Right kidney (tissue), 9 donors: ENCODE measurements around the gene LRCH4.

Experiments used
- DNase-seq: peaks from one replicate; pipeline ENCODE4 v3.0.0-alpha.2; 2016
- long read RNA-seq, 8 donors: transcript quantifications; one replicate each; lab custom pipeline, GENCODE V29; 2026

Gene LRCH4, protein sequence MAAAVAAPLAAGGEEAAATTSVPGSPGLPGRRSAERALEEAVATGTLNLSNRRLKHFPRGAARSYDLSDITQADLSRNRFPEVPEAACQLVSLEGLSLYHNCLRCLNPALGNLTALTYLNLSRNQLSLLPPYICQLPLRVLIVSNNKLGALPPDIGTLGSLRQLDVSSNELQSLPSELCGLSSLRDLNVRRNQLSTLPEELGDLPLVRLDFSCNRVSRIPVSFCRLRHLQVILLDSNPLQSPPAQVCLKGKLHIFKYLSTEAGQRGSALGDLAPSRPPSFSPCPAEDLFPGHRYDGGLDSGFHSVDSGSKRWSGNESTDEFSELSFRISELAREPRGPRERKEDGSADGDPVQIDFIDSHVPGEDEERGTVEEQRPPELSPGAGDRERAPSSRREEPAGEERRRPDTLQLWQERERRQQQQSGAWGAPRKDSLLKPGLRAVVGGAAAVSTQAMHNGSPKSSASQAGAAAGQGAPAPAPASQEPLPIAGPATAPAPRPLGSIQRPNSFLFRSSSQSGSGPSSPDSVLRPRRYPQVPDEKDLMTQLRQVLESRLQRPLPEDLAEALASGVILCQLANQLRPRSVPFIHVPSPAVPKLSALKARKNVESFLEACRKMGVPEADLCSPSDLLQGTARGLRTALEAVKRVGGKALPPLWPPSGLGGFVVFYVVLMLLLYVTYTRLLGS
- long read RNA-seq, donor 1, transcript LRCH4-206 (2 exons, 571 nt): major isoform, 10 of 14 reads
- long read RNA-seq, donor 1, partial matches to known transcripts: 0 of 14 reads
- long read RNA-seq, donor 1, other reads (novel, unspliced or antisense): 0 of 14 reads
- long read RNA-seq, donor 2, partial matches to known transcripts: 0 of 7 reads
- long read RNA-seq, donor 2, other reads (novel, unspliced or antisense): 0 of 7 reads
- long read RNA-seq, donor 3, partial matches to known transcripts: 0 of 4 reads
- long read RNA-seq, donor 3, other reads (novel, unspliced or antisense): 0 of 4 reads
- long read RNA-seq, donor 4, transcript LRCH4-206 (2 exons, 571 nt): major isoform, 7 of 10 reads
- long read RNA-seq, donor 4, partial matches to known transcripts: 0 of 10 reads
- long read RNA-seq, donor 4, other reads (novel, unspliced or antisense): 0 of 10 reads
- long read RNA-seq, donor 5, partial matches to known transcripts: 0 of 5 reads
- long read RNA-seq, donor 5, other reads (novel, unspliced or antisense): 0 of 5 reads
- long read RNA-seq, donor 6, transcript LRCH4-206 (2 exons, 571 nt): major isoform, 7 of 13 reads
- long read RNA-seq, donor 6, partial matches to known transcripts: 0 of 13 reads
- long read RNA-seq, donor 6, other reads (novel, unspliced or antisense): 0 of 13 reads
- long read RNA-seq, donor 7, transcript LRCH4-206 (2 exons, 571 nt): major isoform, 9 of 16 reads
- long read RNA-seq, donor 7, partial matches to known transcripts: 0 of 16 reads
- long read RNA-seq, donor 7, other reads (novel, unspliced or antisense): 0 of 16 reads
- long read RNA-seq, donor 8, partial matches to known transcripts: 0 of 7 reads
- long read RNA-seq, donor 8, other reads (novel, unspliced or antisense): 0 of 7 reads

DNA sequence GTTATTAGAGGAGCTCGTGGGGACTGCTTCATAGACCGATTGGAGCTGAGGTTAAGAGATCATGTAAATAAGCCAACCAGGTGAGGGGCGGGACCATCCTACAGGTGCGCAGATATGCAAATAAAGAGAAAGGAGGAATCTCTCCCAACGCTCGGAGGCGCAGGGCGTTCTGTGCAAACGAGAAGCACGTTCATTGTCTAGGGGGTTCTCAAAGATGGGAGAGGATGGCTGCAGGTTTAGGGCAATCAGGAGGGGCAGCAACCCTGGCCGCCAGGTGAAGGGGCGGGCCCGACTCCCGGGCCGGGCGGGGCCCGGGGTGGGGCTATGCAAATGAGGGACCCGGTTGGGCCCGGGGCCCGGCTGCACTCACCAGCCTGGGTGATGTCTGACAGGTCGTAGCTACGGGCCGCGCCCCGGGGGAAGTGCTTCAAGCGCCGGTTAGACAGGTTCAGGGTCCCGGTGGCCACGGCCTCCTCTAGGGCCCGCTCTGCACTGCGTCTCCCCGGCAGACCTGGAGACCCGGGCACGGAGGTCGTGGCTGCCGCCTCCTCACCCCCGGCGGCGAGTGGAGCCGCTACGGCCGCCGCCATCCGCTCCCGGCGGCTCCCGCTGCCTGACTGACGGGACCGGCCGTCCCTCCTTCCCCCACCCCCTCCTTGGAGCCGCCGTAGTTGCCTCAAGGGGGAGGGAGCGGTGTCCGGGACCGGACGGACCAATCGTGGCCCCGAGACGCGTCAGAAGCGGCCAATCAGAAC lies at the start of gene LRCH4:
LRCH4 (minus strand) TSS at position 619 of the 755 bp plus-strand sequence; CDS start at position 590, 29 bp downstream.
- no peak for DNase-seq

DNA sequence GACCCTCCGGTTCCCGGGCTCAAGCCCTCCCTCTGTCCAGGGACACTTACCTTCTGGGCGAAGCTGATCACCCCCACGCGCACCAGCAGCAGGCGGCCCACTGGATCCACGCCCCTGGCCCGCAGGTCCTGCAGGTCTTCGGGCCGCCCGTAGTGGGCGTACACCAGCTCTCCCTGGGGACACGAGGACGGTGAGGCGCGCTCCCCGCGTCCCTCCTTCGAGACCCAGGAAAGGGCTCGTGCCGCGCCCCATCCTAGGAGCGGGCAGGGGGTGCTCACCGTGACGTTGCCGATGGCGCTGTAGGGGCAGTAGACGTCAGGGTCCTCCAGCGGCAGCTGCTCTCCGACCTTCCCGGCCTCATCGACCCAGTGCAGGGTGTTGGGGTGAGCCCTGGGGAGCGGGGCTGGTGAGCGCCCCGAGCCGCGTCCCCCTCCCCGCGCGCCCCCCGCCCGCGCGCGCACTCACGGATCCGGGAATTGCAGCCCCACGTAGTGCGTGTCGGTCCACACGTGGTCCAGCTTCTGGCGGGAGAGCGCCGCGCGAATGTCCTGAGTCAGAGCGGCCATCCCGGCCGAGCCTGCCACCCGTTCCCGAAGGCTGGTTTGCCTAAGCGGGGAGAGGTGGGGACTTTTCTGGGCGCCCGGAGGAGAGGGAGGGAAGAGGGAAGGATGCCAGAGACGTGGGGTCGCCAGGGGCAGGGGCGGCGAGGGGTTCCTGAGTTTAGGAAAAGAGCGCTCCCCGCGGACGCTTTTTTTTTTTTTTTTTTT lies 47.2 kb upstream of the LRCH4 start:
- peak; percentile 69 for DNase-seq

DNA sequence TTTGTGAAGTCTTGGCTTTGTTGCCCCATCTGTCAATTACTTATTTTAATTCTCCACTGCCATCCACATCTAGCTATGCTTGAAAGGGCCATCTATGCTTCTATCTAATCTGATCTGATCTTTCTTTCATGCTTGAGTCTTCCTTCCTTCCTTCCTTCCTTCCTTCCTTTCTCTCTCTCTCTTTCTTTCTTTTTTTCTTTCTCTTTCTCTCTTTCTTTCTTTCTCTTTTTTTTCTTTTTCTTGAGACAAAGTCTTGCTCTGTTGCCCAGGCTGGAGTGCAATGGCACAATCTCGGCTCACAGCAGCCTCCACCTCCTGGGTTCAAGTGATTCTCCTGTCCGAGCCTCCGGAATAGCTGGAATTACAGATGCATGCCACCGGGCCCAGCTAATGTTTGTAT lies 44.1 kb upstream of the LRCH4 start:
- no peak for DNase-seq

DNA sequence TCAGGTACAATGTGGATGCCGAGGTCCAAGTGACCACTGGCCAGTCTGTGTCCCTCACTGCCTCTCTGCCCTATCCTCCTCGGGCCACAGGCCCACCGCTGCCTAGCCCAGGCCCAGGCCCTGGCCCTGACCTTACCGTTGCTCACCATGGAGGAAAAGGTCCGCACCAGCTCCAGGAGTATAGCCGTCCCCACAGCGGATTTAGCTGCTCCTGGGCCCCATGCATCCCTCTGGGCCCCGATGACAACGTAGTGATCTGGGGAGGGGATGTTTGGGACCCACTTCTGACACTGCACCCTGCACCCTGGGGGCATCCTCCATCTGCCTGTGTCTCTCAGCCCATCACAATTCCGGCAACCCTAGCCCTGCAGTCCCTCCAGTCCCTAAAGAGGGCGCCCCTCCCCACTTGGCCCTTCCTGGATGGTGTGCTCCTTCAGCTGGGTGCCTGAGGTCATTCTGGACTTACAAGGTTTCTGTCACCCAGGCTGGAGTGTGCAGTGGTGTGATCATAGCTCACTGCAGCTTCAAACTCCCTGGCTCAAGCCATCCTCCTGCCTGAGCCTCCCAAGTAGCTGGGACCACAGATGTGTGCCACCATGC lies 43.3 kb upstream of the LRCH4 start:
- DNase-seq: no peak

DNA sequence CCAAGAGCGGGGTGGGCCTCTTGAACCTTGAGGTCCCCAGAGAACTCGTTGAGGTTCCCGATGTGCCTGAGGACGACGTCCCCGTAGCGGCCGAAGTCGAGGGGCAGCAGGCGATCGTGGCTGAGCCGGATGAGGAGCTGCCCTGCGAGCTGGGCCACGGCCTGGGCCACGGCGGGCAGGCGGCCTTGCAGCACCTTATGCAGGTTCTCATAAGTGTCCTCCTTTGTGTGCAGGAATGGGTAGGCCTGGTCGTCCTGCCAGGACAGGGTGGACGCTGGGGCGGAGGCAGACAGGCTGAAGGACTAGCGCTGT lies 41.3 kb upstream of the LRCH4 start:
- DNase-seq: no peak

DNA sequence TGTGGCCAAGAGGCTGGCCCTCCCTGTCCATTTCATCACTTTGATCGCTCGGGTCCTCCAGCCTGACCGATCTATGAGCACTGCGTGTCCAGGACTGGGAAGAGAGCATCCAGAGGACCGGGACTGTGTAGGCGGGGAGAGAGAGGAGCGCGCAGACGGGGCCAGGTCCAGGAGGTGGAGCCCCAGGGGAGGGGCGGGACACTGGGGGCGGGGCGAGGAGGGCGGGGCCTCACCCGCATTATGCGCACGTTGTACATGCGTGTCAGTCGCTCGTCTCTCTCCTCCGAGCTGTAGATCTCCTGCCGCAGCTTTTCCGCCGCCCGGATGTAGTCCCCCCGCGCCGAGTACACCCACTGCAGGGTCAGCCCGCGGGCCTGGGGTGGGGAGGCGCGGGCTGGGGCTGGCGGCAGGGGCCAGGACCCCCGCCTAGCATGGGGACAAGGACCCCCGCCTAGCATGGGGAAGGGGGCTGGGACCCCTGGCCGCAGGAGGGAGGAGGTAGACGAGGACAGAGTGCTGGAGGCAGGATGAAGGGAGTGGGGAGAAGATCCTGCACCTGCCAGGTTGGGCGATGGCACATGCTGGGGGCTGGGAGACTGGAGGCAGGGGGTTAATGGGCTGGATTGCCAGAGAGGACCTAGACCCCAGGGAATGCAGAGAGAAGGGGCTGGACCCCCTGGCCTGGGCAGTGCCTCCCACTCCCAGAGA lies 40.8 kb upstream of the LRCH4 start:
- DNase-seq: peak; percentile 49

DNA sequence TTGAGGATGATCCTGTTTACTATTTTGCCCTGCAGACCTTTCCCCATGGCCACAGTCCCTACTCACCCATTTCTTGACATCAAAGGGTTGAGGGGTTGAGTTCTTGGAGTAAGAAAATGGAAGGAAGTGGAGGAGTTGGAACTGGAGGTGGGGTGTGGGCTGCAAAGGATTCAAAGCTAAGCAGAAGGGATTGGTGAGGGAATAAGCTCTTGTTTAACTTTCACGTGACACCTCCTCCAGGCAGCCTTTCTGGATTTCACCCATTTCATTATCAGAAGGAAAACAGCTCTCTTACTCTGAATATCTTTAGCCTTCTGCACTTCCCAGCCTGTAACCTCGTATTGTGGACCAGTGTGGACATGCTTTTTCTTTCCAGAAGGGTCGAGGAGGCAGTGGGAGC lies 40.1 kb upstream of the LRCH4 start:
- DNase-seq: no peak

DNA sequence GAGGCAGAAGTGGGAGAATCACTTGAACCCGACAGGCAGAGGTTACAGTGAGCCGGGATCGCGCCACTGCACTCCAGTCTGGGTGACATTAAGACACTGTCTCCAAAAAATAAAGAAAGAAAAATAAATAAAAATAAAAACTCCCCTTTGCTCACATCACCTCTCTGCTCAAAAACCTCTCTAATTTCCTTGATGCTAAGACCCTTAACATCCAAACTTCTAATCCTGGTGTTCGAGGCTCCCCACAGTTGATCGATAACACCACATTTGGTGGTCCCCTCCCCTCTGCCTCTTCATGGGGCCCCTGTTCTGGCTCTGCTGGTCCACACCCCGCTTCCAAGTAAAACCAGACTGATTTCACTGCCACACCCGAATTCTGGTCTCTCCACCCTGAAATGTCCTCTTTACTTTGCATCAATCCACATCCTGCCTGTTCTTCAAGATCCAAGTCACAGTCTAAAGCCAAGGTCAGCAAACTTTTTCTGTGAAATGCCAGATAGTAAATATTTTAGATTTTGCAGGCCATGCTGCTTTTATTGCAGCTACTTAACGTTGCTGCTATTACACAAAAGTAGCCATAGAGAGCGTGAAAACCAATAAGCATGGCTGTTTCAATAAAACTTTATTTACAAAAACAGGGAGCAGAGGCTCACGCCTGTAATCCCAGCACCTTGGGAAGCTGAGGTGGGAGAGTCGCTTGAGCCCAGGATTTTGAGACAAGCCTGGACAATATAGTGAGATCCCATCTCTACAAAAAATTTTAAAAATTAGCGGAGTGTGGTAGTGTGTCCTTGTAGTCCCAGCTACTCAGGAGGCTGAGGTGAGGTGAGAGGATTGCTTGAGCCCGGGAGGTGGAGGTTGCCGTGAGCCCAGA lies 38.3 kb upstream of the LRCH4 start:
- DNase-seq: no peak

DNA sequence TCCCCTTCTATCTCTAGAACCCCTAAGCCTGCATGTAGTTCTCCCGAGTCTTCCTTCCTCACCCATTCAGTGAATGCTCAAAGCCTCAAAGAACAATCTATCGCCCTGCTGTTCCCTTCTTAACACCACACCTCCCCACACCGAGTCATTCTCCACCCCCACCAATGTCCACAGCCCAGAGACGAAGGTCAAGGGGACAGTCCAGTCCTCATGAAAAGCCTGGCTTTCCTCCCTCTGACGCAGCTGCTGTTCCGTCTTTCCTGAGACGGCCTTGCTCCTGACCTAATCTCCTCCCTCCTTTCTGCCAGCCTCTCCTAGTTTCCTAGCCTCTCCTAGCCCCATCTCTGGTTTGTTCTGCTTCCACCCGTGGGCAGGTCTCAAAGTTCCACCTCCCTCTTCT lies 35.6 kb upstream of the LRCH4 start:
- DNase-seq: no peak

DNA sequence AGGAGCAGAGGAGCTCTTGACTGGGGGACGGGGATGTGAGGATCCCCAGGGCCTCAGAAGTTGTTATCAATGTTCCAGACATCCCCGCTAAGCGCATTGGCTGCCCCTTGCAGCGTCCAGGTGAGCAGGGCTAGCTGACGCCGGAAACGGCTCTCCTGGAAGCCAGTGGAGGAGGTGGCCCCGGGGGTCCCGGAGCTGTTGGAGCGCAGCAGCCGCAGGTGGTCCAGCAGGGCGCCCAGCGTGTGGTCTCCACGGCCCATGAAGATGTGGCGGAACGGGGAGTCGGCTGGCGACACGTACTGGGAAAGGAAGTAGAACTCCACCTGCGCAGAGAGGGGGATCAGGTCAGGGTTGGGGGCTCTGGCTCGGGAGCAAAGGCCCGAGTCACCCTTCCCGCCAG lies 34.9 kb upstream of the LRCH4 start:
- DNase-seq: no peak

DNA sequence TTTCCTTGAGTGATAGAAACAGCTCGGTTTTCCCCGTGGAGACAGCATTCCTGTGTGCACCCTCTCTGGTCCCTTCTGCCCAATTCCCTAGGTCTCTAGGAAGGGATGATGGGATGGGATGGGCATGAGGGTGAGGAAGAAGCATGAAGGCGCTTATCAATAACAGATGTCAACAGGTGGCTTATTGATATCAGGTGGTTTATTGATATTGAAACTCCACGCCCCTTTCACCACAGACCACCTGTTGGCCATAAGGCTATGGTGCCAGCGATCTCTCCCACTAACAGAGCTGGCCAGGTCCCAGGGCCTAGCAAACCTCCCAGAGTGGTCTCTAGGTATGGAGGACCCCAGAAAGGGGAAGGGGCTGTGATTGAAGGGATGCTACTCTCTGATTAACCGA lies 34.3 kb upstream of the LRCH4 start:
- no peak for DNase-seq

DNA sequence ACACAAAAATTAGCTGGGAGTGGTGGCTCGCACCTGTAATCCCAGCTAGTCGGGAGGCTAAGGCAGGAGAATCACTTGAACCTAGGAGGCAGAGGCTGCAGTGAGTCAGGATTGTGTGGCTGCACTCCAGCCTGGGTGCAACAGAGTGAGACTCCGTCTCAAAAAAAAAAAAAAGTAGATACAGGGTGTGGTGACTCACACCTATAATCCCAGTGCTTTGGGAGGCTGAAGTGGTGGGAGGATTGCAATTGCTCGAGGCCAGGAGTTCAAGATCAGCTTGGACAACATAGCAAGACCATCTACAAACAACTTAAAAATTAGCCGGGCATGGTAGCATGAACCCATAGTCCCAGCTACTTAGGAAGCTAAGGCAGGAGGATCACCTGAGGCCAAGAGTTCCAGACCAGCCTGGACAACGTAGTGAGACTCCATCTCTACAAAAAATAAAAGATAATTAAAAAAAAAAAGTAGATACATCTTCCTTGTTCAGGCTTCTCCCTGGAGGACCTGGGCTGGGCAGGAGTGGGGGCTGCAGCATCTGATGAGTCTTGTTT lies 28.5 kb upstream of the LRCH4 start:
- DNase-seq: no peak

DNA sequence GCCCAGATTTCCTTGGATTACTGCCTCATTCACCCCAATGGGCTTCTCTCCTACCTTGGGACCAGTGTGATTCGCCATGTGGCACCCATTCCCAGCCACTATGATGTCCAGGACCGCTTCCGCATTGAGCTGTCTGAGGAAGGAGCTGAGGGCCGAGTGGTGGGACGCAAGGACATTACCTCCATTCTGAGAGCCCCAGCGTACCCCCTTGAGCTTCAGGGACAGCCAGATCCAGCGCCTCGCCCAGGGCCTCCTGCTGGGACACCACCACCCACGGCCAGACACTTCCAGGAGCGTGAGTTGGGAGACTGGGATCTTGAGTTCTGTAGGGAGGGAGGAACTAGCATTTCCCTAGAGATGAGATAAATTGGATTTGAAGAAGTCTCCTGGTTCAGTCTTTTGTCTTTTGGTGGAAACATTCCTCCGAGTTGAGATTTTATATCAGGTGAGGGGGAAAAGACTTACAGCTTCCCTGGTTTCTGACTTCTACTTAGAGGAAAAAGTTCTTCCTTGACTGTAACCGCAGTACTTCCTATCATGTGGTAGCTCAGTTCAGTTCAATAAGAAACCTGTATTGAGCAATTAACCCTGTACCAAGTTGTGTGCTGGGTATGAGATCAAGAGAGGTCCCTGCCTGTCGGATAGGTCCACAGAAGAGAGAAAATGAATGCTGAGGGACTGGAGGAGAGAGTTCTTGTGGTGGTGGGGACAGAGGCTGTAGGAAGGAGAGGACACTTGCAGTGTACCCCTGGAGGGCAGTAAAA lies 27.7 kb upstream of the LRCH4 start:
- DNase-seq: no peak

DNA sequence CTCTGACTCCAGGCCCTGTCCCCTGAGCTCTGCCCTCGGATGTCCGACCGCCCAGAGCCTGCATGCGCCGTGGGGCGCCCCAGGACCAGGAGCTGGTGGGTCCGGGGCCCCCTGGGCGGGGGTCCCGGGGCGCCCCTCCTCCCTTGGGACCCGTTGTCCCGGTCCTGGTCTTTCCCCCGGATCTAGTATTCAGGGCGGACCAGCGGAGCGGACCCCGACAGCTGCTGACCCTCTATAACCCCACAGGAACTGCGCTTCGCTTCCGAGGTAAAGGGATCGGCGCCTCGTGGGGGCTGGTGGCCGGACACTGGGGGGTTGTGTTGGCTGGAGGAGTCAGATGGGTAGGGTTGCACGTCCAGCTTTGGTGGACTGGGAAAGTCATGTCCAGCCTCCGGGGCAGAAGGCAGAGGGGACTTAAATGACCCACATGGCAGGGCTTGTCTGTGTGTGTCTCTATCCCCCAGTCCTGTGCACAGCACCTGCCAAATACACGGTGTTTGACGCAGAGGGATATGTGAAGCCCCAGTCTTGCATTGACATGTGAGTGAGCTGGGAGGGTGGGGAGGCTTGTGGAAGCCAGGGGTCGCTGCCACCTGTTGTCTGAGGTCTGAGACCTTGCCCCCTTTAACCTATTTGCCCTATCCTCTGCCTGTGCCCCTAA lies 26.9 kb upstream of the LRCH4 start:
- peak; percentile 86 for DNase-seq

DNA sequence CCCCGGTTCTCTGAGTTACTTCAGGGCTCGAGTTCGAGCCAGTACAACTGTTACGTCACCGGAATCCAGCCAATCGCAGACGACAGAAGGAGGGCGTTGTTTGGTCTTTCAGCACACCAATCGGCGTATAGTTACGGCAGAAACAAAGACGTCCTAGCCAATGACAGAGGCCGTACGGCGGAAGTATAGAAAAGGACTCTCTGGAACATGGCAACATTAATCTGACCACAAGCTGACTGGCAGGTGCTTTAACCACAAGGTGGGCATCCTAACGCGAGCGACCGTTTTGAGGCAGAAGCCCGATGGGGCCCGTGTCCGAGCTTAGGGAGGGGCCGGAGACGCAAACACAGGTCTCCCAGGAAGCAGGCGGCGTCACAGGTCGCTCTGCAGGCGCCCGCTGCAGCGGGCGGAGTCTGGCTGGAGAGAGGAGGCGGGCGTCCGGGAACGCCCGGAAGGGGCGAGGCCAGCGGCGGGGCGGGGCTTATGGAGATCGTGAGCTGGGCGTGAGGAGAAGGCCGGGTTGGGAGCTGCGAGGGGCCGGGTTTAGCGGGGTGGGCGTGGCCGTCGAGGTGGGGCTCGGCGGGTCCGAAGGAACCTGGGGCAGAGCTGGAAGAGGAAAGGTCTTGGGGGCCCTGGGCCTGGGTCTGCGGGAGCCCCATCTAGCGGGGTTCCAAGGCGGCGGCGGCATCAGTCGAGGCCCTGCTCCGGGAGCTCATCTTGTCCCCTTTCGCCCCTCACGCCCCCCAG lies 26.2 kb upstream of the LRCH4 start, which contains the start of gene MOSPD3:
MOSPD3 (plus strand) TSS at position 558 of the 747 bp plus-strand sequence. CDS start 252 bp downstream, outside the sequence.
- peak; percentile 100 for DNase-seq

DNA sequence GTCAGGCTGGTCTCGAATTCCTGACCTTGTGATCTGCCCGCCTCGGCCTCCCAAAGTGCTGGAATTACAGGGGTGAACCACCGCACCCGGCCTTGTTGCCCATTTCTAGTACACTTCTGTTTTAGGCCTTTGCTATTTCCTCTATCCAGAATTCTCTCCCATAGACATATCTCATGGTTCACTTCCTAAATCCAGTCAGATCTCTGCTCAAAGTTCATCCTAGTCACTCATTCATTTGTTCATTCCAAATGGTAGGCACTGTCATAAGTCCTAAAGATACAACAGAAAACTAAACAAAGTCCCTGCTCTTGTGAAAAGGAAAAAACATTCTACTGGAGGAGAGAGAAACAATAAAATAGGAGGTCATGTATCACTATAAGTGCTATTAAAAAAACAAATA lies 24.0 kb upstream of the LRCH4 start:
- DNase-seq: no peak
